Smooth muscle cell (in vitro differentiated cells): Measurements from ENCODE around the gene TREML1. TPM values are rescaled to one million over a fixed set of nuclear protein-coding genes. Genes with fewer than 3 reads are reported as not detected.

Experiments
- DNase-seq: peaks from one replicate; lab custom pipeline; 2025; ENCODE audit not compliant: unreplicated experiment; lab: John Stamatoyannopoulos, UW
- H2AFZ ChIP-seq: fragments of 200-600 bp; sonication (generic); 2 replicates; pipeline ENCODE4 v1.6.0; 2016; ENCODE audit warnings: antibody characterized with exemption, low read depth, mild to moderate bottlenecking
- H3F3A ChIP-seq: fragments of 200-600 bp; sonication (generic); 2 replicates; pipeline ENCODE4 v1.6.0; 2017; ENCODE audit warnings: antibody characterized with exemption, low read depth
- H3K27ac ChIP-seq: fragments of 200-600 bp; sonication (generic); 2 replicates; pipeline ENCODE4 v1.5.1; 2016; ENCODE audit warnings: low read depth, mild to moderate bottlenecking
- H3K27me3 ChIP-seq: fragments of 200-600 bp; sonication (generic); 2 replicates; pipeline ENCODE4 v1.6.1; 2016; ENCODE audit warnings: low read depth, mild to moderate bottlenecking
- H3K36me3 ChIP-seq: fragments of 200-600 bp; sonication (generic); 2 replicates; pipeline ENCODE4 v1.5.1; 2016; ENCODE audit warnings: low read depth
- H3K4me1 ChIP-seq: fragments of 200-600 bp; sonication (generic); 2 replicates; pipeline ENCODE4 v1.5.1; 2016; ENCODE audit warnings: low read depth
- H3K4me2 ChIP-seq: fragments of 200-600 bp; sonication (generic); 2 replicates; pipeline ENCODE4 v1.6.0; 2016; ENCODE audit warnings: mild to moderate bottlenecking
- H3K4me3 ChIP-seq: fragments of 200-600 bp; sonication (generic); 2 replicates; pipeline ENCODE4 v1.5.1; 2016; ENCODE audit warnings: mild to moderate bottlenecking
- H3K79me2 ChIP-seq: fragments of 200-600 bp; sonication (generic); 2 replicates; pipeline ENCODE4 v1.6.0; 2016; ENCODE audit warnings: low read depth, mild to moderate bottlenecking
- H3K9ac ChIP-seq: fragments of 200-600 bp; sonication (generic); 2 replicates; pipeline ENCODE4 v1.6.0; 2016; ENCODE audit warnings: low read depth
- H3K9me3 ChIP-seq: fragments of 200-600 bp; sonication (generic); replicated peaks from 2 replicates; pipeline ENCODE4 v1.5.1; 2016; ENCODE audit warnings: low read depth
- H4K20me1 ChIP-seq: fragments of 200-600 bp; sonication (generic); 2 replicates; pipeline ENCODE4 v1.6.0; 2016; ENCODE audit warnings: low read depth
- CTCF ChIP-seq: fragments of 200-600 bp; sonication (generic); IDR thresholded peaks from 2 replicates; pipeline ENCODE4 v1.5.1; 2017; ENCODE audit warnings: borderline replicate concordance, mild to moderate bottlenecking, antibody characterized with exemption; ENCODE audit not compliant: insufficient read depth, poor library complexity, severe bottlenecking
- WGBS: methylation state at CpG from one replicate; pipeline ENCODE4 v1.1.7; 2016; ENCODE audit warnings: low lambda C conversion rate; 5-methylcytosine and 5-hydroxymethylcytosine counted together
- polyA plus RNA-seq: library from polyadenylated mRNA; unstranded; fragments of >200 nt; fragmentation: Nextera tagmentation; extraction: Ambion mirVana; gene quantifications from 2 replicates; pipeline ENCODE4 v1.2.1, GENCODE V29; 2016
- total RNA-seq: library from RNA; depleted of rRNA; stranded (reverse); fragments of >200 nt; gene quantifications from 2 replicates; pipeline ENCODE4 v1.2.3, GENCODE V29; 2014

The TREML1 gene
- total and polyA plus RNA-seq, 2 experiments from 2014 or later, result not detected

- Histone ChIP-seq H3K4me3 (no peak overlapping the region), H3K9me3 (no peaks in the 10 kb centered on the region), H3K9ac (no peak overlapping the region), H3K36me3 (no peaks in the 10 kb centered on the region), H3K4me2 (no peak overlapping the region), H2AFZ (no peak overlapping the region), H3K79me2 (no peaks in the 10 kb centered on the region), H4K20me1 (no peaks in the 10 kb centered on the region), H3K4me1 (no peaks in the 10 kb centered on the region), H3K27me3 (no peaks in the 10 kb centered on the region), H3K27ac (no peak overlapping the region), H3F3A (no peaks in the 10 kb centered on the region)
- no peak for DNase-seq
- 73% methylated on average over 5 of the region's 5 CpGs for WGBS
- TF ChIP-seq CTCF, result no peak
Measured at GRCh38 chr6:41167173-41167963, 13.2 kb upstream of the TREML1 start.

DNA sequence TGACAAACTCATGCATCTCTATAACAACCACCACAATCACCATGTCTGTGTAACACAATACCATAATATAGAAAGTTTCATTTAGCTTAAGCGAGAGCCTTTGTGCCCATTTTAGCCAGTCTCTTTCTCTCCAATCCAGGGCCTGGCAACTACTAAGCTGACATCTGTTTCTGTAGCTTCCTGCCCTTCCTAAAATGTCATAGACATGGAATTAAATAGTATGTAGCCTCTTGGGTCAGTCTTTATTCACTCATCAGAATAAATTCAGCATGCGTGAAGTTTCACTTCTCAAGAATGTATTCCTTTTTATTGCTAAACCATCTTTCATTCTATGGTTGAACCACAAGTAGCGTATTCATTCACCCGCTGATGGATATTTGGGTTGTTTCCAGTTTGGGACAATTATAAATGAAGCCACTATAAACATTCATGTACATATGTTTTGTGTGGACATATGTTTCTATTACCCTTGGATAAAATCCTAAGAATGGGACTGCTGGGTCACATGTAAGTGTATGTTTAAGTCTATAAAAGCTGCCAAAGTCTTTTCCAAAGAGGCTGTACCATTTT lies 10.5 kb upstream of the TREML1 start:
- Histone ChIP-seq H3K36me3 (no peaks in the 10 kb centered on the region), H3K27me3 (no peaks in the 10 kb centered on the region), H3K4me2 (no peak overlapping the region), H2AFZ (no peak overlapping the region), H3K4me1 (no peaks in the 10 kb centered on the region), H3F3A (no peaks in the 10 kb centered on the region), H3K4me3 (no peak overlapping the region), H4K20me1 (no peaks in the 10 kb centered on the region), H3K79me2 (no peaks in the 10 kb centered on the region), H3K27ac (no peak overlapping the region), H3K9me3 (no peaks in the 10 kb centered on the region), H3K9ac (no peak overlapping the region)
- no peak for TF ChIP-seq CTCF
- 92% methylated on average over 4 of the region's 4 CpGs for WGBS
- no peak for DNase-seq

DNA sequence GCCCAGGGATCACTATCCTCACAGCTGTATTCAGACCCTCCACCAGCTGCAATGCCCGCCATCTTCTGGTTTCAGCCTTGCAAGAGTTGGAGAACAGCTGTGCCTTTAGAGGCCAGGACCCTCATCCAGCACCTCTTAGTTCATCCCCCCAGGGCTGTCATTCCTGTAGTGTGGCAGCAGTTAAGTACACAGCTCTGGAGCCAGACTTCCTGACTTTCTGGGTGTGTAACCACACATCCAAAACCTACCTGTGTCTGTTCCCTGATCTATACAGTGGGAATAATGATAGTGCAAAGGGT lies 9.2 kb upstream of the TREML1 start:
- H3F3A ChIP-seq, result no peaks in the 10 kb centered on the region
- no peak overlapping the region for H2AFZ ChIP-seq
- H4K20me1 ChIP-seq, result no peaks in the 10 kb centered on the region
- TF ChIP-seq CTCF, result no peak
- no peaks in the 10 kb centered on the region for H3K36me3 ChIP-seq
- H3K9ac ChIP-seq, result no peak overlapping the region
- no peak for DNase-seq
- H3K4me3 ChIP-seq, result no peak overlapping the region
- H3K4me2 ChIP-seq, result no peak overlapping the region
- no peaks in the 10 kb centered on the region for H3K79me2 ChIP-seq
- no peak overlapping the region for H3K27ac ChIP-seq
- WGBS, result 95% methylated on average over 1 of the region's 1 CpG
- H3K4me1 ChIP-seq, result no peaks in the 10 kb centered on the region
- H3K9me3 ChIP-seq, result no peaks in the 10 kb centered on the region
- H3K27me3 ChIP-seq, result no peaks in the 10 kb centered on the region
